SH-SY5Y (cell line): Measurements from ENCODE around the gene LYL1.

Experiments
- GATA2 ChIP-seq: IDR thresholded peaks from 2 replicates; pipeline ENCODE4 v1.6.1; 2011; ENCODE audit warnings: mild to moderate bottlenecking, low read depth, low read length
- GATA3 ChIP-seq: IDR thresholded peaks from 2 replicates; pipeline ENCODE4 v1.6.1; 2011; ENCODE audit warnings: low read depth, mild to moderate bottlenecking, low read length, moderate library complexity

LYL1 gene

GRCh38 chr19:13102666-13103580 lies at the start of gene LYL1:
LYL1 (minus strand) TSS chr19:13102858; CDS start chr19:13101171, 1,687 bp downstream.
- no peak for TF ChIP-seq GATA3
- peak; percentile 94 for TF ChIP-seq GATA2

GRCh38 chr19:13151605-13152355 lies 49.1 kb upstream of the LYL1 start:
- TF ChIP-seq GATA2 (no peak), GATA3 (no peak)

DNA sequence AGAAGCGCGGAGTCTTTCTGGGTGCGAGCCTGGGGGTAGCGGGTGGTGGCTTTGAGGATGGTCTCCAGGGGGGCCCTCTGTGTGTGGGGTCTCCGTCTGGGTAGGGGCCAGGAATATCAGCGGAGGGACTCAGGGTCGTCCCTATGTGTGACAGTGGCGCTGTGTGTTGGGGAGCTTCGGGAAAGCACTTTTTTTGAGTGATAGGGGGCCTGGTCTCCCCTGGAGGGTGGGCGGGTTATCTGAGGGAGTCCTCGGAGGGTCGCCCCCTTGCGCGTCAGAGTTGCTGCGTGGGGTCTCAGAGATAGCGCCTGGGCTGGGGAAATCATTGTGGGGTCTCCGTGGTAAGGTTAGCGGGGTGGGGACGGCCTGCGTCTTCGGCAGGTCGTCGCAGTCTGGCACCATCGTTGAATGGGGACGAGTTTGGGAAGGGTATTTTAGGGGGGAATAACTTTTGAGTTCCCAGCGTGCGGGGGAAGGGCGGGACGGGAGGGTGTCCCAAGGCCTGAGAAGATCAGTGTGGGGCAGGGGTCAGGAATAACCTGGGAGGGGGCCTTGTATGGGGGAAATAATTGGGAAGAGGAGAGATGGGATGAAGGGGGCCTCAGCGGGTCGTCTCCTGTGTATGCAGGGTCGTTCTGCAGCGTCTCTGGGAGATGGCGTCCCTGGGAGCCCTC lies 48.4 kb upstream of the LYL1 start:
- TF ChIP-seq GATA3 (no peak), GATA2 (no peak)

- TF ChIP-seq GATA2 = no peak
- TF ChIP-seq GATA3 = no peak
Observed at GRCh38 chr19:13150187-13150930, 47.7 kb upstream of the LYL1 start, which contains the start of the genes IER2 and STX10. IER2 (plus strand) TSS chr19:13150411; CDS start chr19:13153187, 2,776 bp downstream. STX10 (minus strand) TSS chr19:13150375; CDS start chr19:13150173, 202 bp downstream.

- TF ChIP-seq GATA3 = no peak
Observed at GRCh38 chr19:13149628-13150186, 47.0 kb upstream of the LYL1 start.

DNA sequence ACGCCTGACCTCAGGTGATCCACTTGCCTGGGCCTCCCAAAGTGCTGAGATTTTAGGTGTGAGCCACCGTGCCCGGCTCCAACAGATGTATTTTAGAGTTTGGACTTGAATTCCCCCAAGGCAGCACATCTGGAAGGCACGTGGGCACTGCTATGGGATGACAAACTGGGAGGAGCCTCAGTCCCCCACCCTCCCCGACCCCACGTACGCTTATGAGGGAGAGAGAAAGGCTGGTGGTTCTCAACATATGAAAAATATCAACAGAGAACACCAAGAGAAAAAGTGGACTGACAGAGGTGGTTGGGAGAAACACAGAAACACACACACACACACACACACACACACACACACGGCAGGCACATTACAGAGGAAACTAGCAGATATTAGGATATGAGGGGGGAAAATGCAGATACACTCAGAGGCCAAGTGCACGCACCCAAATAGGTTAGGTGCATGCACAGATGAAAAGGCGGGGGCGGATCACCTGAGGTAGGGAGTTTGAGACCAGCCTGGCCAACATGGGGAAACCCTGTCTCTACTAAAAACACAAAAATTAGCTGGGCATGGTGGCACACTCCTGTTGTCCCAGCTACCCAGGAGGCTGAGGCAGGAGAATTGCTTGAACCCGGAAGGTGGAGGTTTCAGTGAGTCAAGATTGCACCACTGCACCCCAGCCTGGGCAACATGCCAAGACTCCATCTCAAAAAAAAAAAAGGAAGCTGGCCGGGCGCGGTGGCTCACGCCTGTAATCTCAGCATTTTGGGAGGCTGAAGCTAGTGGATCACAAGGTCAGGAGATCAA lies 44.3 kb upstream of the LYL1 start:
- TF ChIP-seq GATA2 = no peak
- no peak for TF ChIP-seq GATA3

GRCh38 chr19:13139633-13140311 lies 37.1 kb upstream of the LYL1 start:
- no peak for TF ChIP-seq GATA2

DNA sequence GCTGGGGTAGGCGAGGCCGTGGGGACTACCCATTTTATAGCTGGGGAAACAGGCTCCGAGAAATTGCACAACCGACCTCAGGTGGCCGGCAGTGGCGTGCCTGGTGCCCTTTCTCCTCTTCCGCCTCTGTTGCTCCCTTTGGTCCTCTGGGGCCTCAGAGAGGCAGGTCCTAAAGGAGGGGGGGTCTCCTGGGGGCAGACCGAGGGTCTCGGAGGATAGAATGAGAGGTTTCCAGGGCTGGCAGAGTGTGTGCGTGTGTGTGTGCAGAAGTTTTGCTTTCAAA lies 36.2 kb upstream of the LYL1 start:
- TF ChIP-seq GATA3 (no peak), GATA2 (no peak)

DNA sequence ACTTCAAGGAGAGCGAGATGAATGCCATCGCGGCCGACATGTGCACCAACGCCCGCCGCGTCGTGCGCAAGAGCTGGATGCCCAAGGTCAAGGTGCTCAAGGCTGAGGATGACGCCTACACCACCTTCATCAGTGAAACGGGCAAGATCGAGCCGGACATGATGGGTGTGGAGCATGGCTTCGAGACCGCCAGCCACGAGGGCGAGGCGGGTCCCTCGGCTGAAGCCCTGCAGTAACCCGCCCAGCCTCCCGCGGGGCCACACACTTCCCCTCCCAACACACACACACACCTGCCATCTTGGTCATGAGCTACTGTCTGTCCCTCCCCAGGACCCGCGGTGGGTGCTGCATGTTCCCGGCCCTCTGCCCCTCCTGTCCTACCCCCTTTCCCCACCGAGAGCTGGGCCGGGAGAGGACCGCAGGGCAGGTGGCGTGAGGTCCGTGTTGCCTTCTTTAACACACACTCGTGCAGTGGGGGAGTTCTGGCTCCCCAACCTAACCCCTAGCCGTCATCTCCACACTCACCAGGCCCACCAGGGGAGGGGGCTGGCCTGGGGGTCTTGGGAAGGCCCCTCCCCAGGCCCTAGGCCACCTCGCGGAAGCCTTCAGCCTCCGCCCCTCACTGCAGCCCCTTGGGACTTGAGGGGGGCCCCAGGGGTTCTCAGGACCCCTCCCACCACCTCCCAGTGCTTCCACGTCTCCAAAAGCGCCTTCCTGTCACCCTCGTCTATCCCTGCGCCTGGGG lies 35.7 kb upstream of the LYL1 start:
- no peak for TF ChIP-seq GATA3
- no peak for TF ChIP-seq GATA2

- TF ChIP-seq GATA3 (no peak), GATA2 (no peak)
Observed at GRCh38 chr19:13137290-13137794, 34.7 kb upstream of the LYL1 start.

- TF ChIP-seq GATA3 (no peak), GATA2 (no peak)
Observed at GRCh38 chr19:13135068-13136062, 32.7 kb upstream of the LYL1 start.

DNA sequence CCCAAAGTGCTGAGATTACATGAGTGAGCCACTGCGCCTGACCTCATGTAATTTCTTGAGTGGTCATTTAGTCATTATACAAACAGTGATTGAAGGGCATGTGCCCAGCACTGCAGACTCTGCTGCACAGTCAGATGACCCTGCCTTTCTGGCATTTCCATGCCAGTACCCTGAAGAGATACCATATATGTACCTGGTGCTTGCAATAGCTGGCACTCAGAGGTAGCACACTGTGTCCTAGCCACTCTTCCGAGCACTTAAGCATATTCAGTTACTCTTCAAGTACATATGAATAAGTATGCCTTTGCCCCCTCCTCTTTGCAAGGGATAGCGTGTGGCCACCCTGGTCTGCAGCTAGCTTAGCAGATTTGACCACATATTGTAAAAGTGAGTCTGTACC lies 32.0 kb upstream of the LYL1 start:
- TF ChIP-seq GATA3 (no peak), GATA2 (no peak)
